Lung microvascular endothelial cell (primary cell): ENCODE data around the gene LTC4S. TPM values are rescaled to one million over a fixed set of nuclear protein-coding genes. Genes with fewer than 3 reads are reported as not detected.
"Not testable (repeated sequence)": the region's sequence is repeated elsewhere in the genome, so short reads cannot be mapped to it uniquely, and the experiment has no call there.

Experiments
- DNase-seq, 2 donors: peaks; one replicate each; pipeline versions ENCODE4 v3.0.0 to v3.0.0-alpha.2; 2010; ENCODE audit warnings: low read depth in 2 of 2
- total RNA-seq: library from RNA; depleted of rRNA; stranded (reverse); fragments of >200 nt; gene quantifications from 2 replicates; pipeline ENCODE4 v1.2.1, GENCODE V29; 2014

LTC4S gene
- total RNA-seq, 1 donor from 2014 or later = 0.79 TPM

GRCh38 chr5:179823937-179824744 lies 30.4 kb downstream of the LTC4S start:
- no peak for DNase-seq

- DNase-seq = no peak
Measured at GRCh38 chr5:179824745-179825112, 30.9 kb downstream of the LTC4S start.

GRCh38 chr5:179825655-179826182 lies 31.9 kb downstream of the LTC4S start:
- peak in 1 of 2 donors; percentile 39 for DNase-seq

- peak; percentile 40 to 51 for DNase-seq
Measured at GRCh38 chr5:179827680-179828079, 33.9 kb downstream of the LTC4S start.

- DNase-seq = no peak
Measured at GRCh38 chr5:179828756-179829421, 35.1 kb downstream of the LTC4S start.

- no peak for DNase-seq
Measured at GRCh38 chr5:179829732-179830435, 36.1 kb downstream of the LTC4S start.

- DNase-seq = no peak
Measured at GRCh38 chr5:179830818-179831468, 37.2 kb downstream of the LTC4S start.

GRCh38 chr5:179832039-179832745 lies 38.4 kb downstream of the LTC4S start:
- no peak for DNase-seq

GRCh38 chr5:179833056-179833708 lies 39.4 kb downstream of the LTC4S start:
- peak in 1 of 2 donors; percentile 10 for DNase-seq

- DNase-seq = no peak
Measured at GRCh38 chr5:179833709-179834070, 39.9 kb downstream of the LTC4S start.

GRCh38 chr5:179834120-179834519 lies 40.3 kb downstream of the LTC4S start:
- no peak for DNase-seq

GRCh38 chr5:179834871-179835270 lies 41.1 kb downstream of the LTC4S start:
- not testable (repeated sequence) for DNase-seq

- peak; percentile 52 to 58 for DNase-seq
Measured at GRCh38 chr5:179836225-179837019, 42.6 kb downstream of the LTC4S start.

- DNase-seq = peak in 1 of 2 donors; percentile 35
Measured at GRCh38 chr5:179837076-179838011, 43.6 kb downstream of the LTC4S start.

- peak in 1 of 2 donors; percentile 58 for DNase-seq
Measured at GRCh38 chr5:179839328-179840256, 45.8 kb downstream of the LTC4S start.

GRCh38 chr5:179840321-179840720 lies 46.5 kb downstream of the LTC4S start:
- DNase-seq = no peak

GRCh38 chr5:179840766-179841165 lies 47.0 kb downstream of the LTC4S start:
- no peak for DNase-seq
